K562 (cell line): ENCODE measurements around the gene ERAP2. TPM values are rescaled to one million over a fixed set of nuclear protein-coding genes. Genes with fewer than 3 reads are reported as not detected.

Experiments
- ATAC-seq: fragments of 200-7000 bp; cut with Tn5 transposase; 3 replicates; pipeline ENCODE4 v1.9.1; 2020; ENCODE audit warnings: moderate library complexity
- BruUV-seq: library from RNA; stranded (reverse); fragments of 400-500 nt; replicated peaks from 2 replicates; lab custom pipeline; 2021; lab: Mats Ljungman, UMichigan
- CTCF ChIA-PET: fragments of 300-600 bp; formaldehyde crosslinking; extraction: SDS; loops from one replicate; lab custom pipeline; 2021; ENCODE audit warnings: low intra/inter-chr PET ratio; lab: Yijun Ruan, JAX
- POLR2A ChIA-PET: fragments of 300-600, 350-650 bp; sonication (Branson Sonifier 250); formaldehyde crosslinking; extraction: SDS; loops from one replicate; lab custom pipeline; 2021; ENCODE audit warnings: antibody characterized with exemption, inconsistent platforms; lab: Yijun Ruan, JAX
- DNase-seq, 4 experiments: peaks; one replicate each; pipeline versions ENCODE4 v3.0.0 to v3.0.0-alpha.2; 2011 to 2018; ENCODE audit warnings: low spot score in 3 of 4, mixed read lengths in 3 of 4; ENCODE audit errors: extremely low read depth in 1 of 4
- FAIRE-seq: peaks from 2 replicates; lab custom pipeline; 2011; peaks lifted over from hg19 to GRCh38; lab: Jason Lieb, UNC
- H2AFZ ChIP-seq: 2 replicates; pipeline ENCODE4 v1.6.0; 2011; ENCODE audit warnings: low read depth, low read length, control low read depth, inconsistent platforms
- H3K27ac ChIP-seq: fragments of 200-600 bp; 3 replicates; pipeline ENCODE4 v1.8.0; 2011; ENCODE audit warnings: low read depth, mild to moderate bottlenecking, control low read depth, inconsistent platforms, low read length, moderate library complexity, mixed read lengths; ENCODE audit errors: extremely low read depth
- H3K27me3 ChIP-seq, 2 experiments: fragments of 300-600 bp in 1 of 2; 2 replicates in 1 of 2; 3 replicates in 1 of 2; pipeline versions ENCODE4 v1.6.0 to v1.8.0; 2011; ENCODE audit warnings: inconsistent platforms in 2 of 2, low read length in 2 of 2, mild to moderate bottlenecking in 1 of 2, mixed read lengths in 1 of 2, moderate library complexity in 1 of 2; ENCODE audit not compliant: control insufficient read depth in 2 of 2, insufficient read depth in 2 of 2
- H3K36me3 ChIP-seq: fragments of 300-600 bp; 3 replicates; pipeline ENCODE4 v1.8.0; 2011; ENCODE audit warnings: mild to moderate bottlenecking, low read length, inconsistent platforms; ENCODE audit not compliant: control insufficient read depth, insufficient read depth
- H3K4me1 ChIP-seq, 2 experiments: fragments of 200-600 bp in 1 of 2; replicated peaks in 1 of 2; 2 replicates in 1 of 2; 3 replicates in 1 of 2; pipeline versions ENCODE4 v1.5.1 to v1.8.0; 2011; ENCODE audit warnings: inconsistent platforms in 2 of 2, low read length in 2 of 2, mild to moderate bottlenecking in 1 of 2, mixed read lengths in 1 of 2, moderate library complexity in 1 of 2; ENCODE audit not compliant: control insufficient read depth in 2 of 2, insufficient read depth in 2 of 2
- H3K4me2 ChIP-seq: 2 replicates; pipeline ENCODE4 v1.6.1; 2011; ENCODE audit warnings: low read length, control low read depth, inconsistent platforms, mixed read lengths; ENCODE audit not compliant: insufficient read depth
- H3K4me3 ChIP-seq: fragments of 200-600 bp; sonication (generic), shearing (Covaris generic); 2 replicates; pipeline ENCODE4 v1.5.1; 2016; ENCODE audit warnings: control low read depth, inconsistent platforms
- H3K79me2 ChIP-seq: fragments of 200-600 bp; 3 replicates; pipeline ENCODE4 v1.8.0; 2011; ENCODE audit warnings: low read length, inconsistent platforms; ENCODE audit not compliant: control insufficient read depth, insufficient read depth
- H3K9ac ChIP-seq, 2 experiments: 2 replicates each; pipeline versions ENCODE4 v1.6.0 to v1.6.1; 2011; ENCODE audit warnings: low read depth in 2 of 2, low read length in 2 of 2, control low read depth in 1 of 2, inconsistent platforms in 1 of 2, mild to moderate bottlenecking in 1 of 2, mixed read lengths in 1 of 2; ENCODE audit not compliant: insufficient read depth in 1 of 2
- H3K9me1 ChIP-seq: one replicate; pipeline ENCODE4 v1.6.0; 2011; ENCODE audit warnings: inconsistent platforms, mild to moderate bottlenecking, low read length, moderate library complexity; ENCODE audit not compliant: control insufficient read depth, insufficient read depth
- H3K9me3 ChIP-seq: replicated peaks from 2 replicates; pipeline ENCODE4 v1.5.1; 2011; ENCODE audit warnings: low read depth, low read length, inconsistent platforms; ENCODE audit not compliant: control insufficient read depth, insufficient read depth
- H4K20me1 ChIP-seq: replicated peaks from 2 replicates; pipeline ENCODE4 v1.6.1; 2011; ENCODE audit warnings: low read length, inconsistent platforms, mixed read lengths; ENCODE audit not compliant: control insufficient read depth, insufficient read depth
- CBX3 ChIP-seq, 2 experiments: IDR thresholded peaks; 1 replicate in 1 of 2; 2 replicates in 1 of 2; pipeline ENCODE4 v1.6.1; 2012; ENCODE audit warnings: inconsistent platforms in 2 of 2, low read length in 2 of 2, borderline replicate concordance in 1 of 2, control low read depth in 1 of 2
- COPS2 ChIP-seq: fragments of 450-650 bp; conservative IDR thresholded peaks from 2 replicates; pipeline ENCODE4 v1.6.1; 2016; ENCODE audit warnings: mild to moderate bottlenecking, moderate library complexity
- GATAD2A ChIP-seq: fragments of 450-650 bp; IDR thresholded peaks from 2 replicates; pipeline ENCODE4 v1.6.1; 2017
- KLF16 ChIP-seq: IDR thresholded peaks from 2 replicates; pipeline ENCODE4 v1.6.1; 2016; ENCODE audit warnings: antibody characterized with exemption
- KLF6 ChIP-seq: fragments of 250-450 bp; sonication (Bioruptor Pico); IDR thresholded peaks from 2 replicates; pipeline ENCODE4 v1.4.0; 2020; ENCODE audit warnings: mild to moderate bottlenecking, moderate library complexity, borderline replicate concordance
- MCM2 ChIP-seq: fragments of 450-650 bp; IDR thresholded peaks from 2 replicates; pipeline ENCODE4 v1.6.1; 2017; ENCODE audit warnings: low read depth, mild to moderate bottlenecking
- MEIS2 ChIP-seq: fragments of 450-650 bp; IDR thresholded peaks from 2 replicates; pipeline ENCODE4 v1.6.1; 2014; ENCODE audit warnings: mild to moderate bottlenecking; ENCODE audit not compliant: partially characterized antibody
- NCOA4 ChIP-seq: fragments of 450-650 bp; IDR thresholded peaks from 2 replicates; pipeline ENCODE4 v1.6.1; 2018; ENCODE audit warnings: mild to moderate bottlenecking; ENCODE audit not compliant: partially characterized antibody
- POLR2B ChIP-seq: fragments of 450-650 bp; IDR thresholded peaks from 2 replicates; pipeline ENCODE4 v1.6.1; 2018; ENCODE audit warnings: low read depth; ENCODE audit not compliant: partially characterized antibody
- SIRT6 ChIP-seq: IDR thresholded peaks from one replicate; pipeline ENCODE4 v1.6.1; 2012; ENCODE audit warnings: low read depth, mild to moderate bottlenecking, control low read depth, inconsistent platforms, low read length, moderate library complexity
- ZFPM2 ChIP-seq: fragments of 250-450 bp; sonication (Bioruptor Pico); IDR thresholded peaks from 2 replicates; pipeline ENCODE4 v1.5.1; 2022; ENCODE audit warnings: mild to moderate bottlenecking
- ZNF133 ChIP-seq: fragments of 250-450 bp; sonication (Bioruptor Pico); IDR thresholded peaks from 2 replicates; pipeline ENCODE4 v1.4.0; 2020; ENCODE audit warnings: mild to moderate bottlenecking
- ZNF444 ChIP-seq: fragments of 250-450 bp; sonication (Bioruptor Pico); IDR thresholded peaks from 2 replicates; pipeline ENCODE4 v1.4.0; 2020; ENCODE audit warnings: mild to moderate bottlenecking, moderate library complexity
- WGBS: fragments of 100-300 bp; shearing (Covaris generic); methylation state at CpG from one replicate; pipeline ENCODE4 v1.1.6; 2016; ENCODE audit warnings: low coverage, mixed read lengths; ENCODE audit not compliant: insufficient coverage; ENCODE audit errors: missing lambda C conversion rate; 5-methylcytosine and 5-hydroxymethylcytosine counted together
- in situ Hi-C: fragments of 300-500 bp; cut with MboI; formaldehyde crosslinking; loops from 4 replicates; pipeline ENCODE4 v1.15.0; 2018; ENCODE audit warnings: inconsistent platforms, mixed read lengths
- intact Hi-C: fragments of 100-400 bp; cut with micrococcal nuclease; formaldehyde crosslinking; loops from 2 replicates; pipeline ENCODE4 v1.14.2; 2022
- polyA plus RNA-seq, 8 experiments: library from polyadenylated mRNA; depleted of rRNA in 4 of 8; stranded (reverse) in 5 of 8; unstranded in 3 of 8; fragments of >200 nt; fragmentation: Nextera tagmentation in 2 of 8; fragmentation: Illumina TruSeq in 1 of 8; extraction: Ambion mirVana in 2 of 8; extraction: Trizol in 1 of 8; gene quantifications; 2 replicates each; pipeline versions ENCODE4 v1.2.1 to v1.2.3, GENCODE V29; 2011 to 2014; ENCODE audit warnings: inconsistent platforms in 1 of 8, missing spikeins in 1 of 8
- total RNA-seq, 7 experiments: library from RNA; depleted of rRNA in 6 of 7; stranded (reverse); fragments of >200 nt in 6 of 7; fragmentation: Illumina TruSeq in 2 of 7; extraction: Trizol in 2 of 7; gene quantifications; 2 replicates each; pipeline versions ENCODE4 v1.2.1 to v1.2.3, GENCODE V29; 2011 to 2021; ENCODE audit warnings: low replicate concordance in 1 of 7
- TF ChIP-seq, protein P1 (sequence below): sonication (generic); IDR thresholded peaks from 2 replicates; pipeline ENCODE4 v1.6.1; 2016
- TF ChIP-seq, protein P2 (sequence below): fragments of 450-650 bp; formaldehyde crosslinking; IDR thresholded peaks from 2 replicates; pipeline ENCODE4 v1.4.0; 2020; ENCODE audit warnings: mild to moderate bottlenecking, moderate library complexity
- TF ChIP-seq, protein P3 (sequence below): fragments of 200-800 bp; sonication (Bioruptor generic); IDR thresholded peaks from 2 replicates; pipeline ENCODE4 v1.6.1; 2016; ENCODE audit warnings: missing genetic modification characterization, missing compliant biosample characterization
- TF ChIP-seq, protein P4 (sequence below): sonication (generic); formaldehyde crosslinking; IDR thresholded peaks from 2 replicates; pipeline ENCODE4 v1.9.0; 2022; ENCODE audit warnings: mild to moderate bottlenecking, missing genetic modification reagents

Gene ERAP2
- total and polyA plus RNA-seq, 9 of the 15 experiments (the other 6 are each of a cell fraction or from before 2014, with no cell fraction given): 0.93 to 4.0 (median 2.1) TPM

DNA sequence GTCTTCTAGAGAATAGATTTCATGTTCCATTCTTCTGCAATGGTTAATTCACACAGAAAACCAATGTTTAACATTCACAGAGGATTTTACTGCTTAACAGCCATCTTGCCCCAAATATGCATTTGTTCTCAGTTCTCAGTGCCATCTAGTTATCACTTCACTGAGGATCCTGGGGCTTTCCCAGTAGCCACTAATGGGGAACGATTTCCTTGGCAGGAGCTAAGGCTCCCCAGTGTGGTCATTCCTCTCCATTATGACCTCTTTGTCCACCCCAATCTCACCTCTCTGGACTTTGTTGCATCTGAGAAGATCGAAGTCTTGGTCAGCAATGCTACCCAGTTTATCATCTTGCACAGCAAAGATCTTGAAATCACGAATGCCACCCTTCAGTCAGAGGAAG, 3.4 kb downstream of the ERAP2 start:
- intact Hi-C loops (no loop called here), in situ Hi-C loops (loop anchor here (5.0 kb wide), 1 partner anchor 283 kb away; no protein-coding TSS in a partner anchor)
- no peaks in the 10 kb centered on the region for H4K20me1 ChIP-seq
- no TSS peak for BruUV-seq
- no peak overlapping the region for H3K4me2 ChIP-seq
- TF ChIP-seq ZNF444 (CRISPR knock-in tag) (no peak), KLF6 (CRISPR knock-in tag) (no peak), MCM2 (no peak), POLR2B (no peak), COPS2 (no peak), SIRT6 (no peak), GATAD2A (no peak), ZNF133 (CRISPR knock-in tag) (no peak), KLF16 (no peak), CBX3 (IDR thresholded peaks at IDR 0.05; ENCODE audit: borderline replicate concordance in 1 of 2, low read length in 2 of 2) (no peak), ZFPM2 (CRISPR knock-in tag) (no peak), MEIS2 (no peak), NCOA4 (no peak)
- TF ChIP-seq, protein P1, sequence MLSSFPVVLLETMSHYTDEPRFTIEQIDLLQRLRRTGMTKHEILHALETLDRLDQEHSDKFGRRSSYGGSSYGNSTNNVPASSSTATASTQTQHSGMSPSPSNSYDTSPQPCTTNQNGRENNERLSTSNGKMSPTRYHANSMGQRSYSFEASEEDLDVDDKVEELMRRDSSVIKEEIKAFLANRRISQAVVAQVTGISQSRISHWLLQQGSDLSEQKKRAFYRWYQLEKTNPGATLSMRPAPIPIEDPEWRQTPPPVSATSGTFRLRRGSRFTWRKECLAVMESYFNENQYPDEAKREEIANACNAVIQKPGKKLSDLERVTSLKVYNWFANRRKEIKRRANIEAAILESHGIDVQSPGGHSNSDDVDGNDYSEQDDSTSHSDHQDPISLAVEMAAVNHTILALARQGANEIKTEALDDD: no peak
- TF ChIP-seq, protein P2, sequence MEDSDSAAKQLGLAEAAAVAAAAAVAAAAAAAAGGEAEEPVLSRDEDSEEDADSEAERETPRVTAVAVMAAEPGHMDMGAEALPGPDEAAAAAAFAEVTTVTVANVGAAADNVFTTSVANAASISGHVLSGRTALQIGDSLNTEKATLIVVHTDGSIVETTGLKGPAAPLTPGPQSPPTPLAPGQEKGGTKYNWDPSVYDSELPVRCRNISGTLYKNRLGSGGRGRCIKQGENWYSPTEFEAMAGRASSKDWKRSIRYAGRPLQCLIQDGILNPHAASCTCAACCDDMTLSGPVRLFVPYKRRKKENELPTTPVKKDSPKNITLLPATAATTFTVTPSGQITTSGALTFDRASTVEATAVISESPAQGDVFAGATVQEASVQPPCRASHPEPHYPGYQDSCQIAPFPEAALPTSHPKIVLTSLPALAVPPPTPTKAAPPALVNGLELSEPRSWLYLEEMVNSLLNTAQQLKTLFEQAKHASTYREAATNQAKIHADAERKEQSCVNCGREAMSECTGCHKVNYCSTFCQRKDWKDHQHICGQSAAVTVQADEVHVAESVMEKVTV (CRISPR knock-in tag): no peak
- TF ChIP-seq, protein P3, sequence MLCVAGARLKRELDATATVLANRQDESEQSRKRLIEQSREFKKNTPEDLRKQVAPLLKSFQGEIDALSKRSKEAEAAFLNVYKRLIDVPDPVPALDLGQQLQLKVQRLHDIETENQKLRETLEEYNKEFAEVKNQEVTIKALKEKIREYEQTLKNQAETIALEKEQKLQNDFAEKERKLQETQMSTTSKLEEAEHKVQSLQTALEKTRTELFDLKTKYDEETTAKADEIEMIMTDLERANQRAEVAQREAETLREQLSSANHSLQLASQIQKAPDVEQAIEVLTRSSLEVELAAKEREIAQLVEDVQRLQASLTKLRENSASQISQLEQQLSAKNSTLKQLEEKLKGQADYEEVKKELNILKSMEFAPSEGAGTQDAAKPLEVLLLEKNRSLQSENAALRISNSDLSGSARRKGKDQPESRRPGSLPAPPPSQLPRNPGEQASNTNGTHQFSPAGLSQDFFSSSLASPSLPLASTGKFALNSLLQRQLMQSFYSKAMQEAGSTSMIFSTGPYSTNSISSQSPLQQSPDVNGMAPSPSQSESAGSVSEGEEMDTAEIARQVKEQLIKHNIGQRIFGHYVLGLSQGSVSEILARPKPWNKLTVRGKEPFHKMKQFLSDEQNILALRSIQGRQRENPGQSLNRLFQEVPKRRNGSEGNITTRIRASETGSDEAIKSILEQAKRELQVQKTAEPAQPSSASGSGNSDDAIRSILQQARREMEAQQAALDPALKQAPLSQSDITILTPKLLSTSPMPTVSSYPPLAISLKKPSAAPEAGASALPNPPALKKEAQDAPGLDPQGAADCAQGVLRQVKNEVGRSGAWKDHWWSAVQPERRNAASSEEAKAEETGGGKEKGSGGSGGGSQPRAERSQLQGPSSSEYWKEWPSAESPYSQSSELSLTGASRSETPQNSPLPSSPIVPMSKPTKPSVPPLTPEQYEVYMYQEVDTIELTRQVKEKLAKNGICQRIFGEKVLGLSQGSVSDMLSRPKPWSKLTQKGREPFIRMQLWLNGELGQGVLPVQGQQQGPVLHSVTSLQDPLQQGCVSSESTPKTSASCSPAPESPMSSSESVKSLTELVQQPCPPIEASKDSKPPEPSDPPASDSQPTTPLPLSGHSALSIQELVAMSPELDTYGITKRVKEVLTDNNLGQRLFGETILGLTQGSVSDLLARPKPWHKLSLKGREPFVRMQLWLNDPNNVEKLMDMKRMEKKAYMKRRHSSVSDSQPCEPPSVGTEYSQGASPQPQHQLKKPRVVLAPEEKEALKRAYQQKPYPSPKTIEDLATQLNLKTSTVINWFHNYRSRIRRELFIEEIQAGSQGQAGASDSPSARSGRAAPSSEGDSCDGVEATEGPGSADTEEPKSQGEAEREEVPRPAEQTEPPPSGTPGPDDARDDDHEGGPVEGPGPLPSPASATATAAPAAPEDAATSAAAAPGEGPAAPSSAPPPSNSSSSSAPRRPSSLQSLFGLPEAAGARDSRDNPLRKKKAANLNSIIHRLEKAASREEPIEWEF (CRISPR knock-in tag): no peak
- TF ChIP-seq, protein P4, sequence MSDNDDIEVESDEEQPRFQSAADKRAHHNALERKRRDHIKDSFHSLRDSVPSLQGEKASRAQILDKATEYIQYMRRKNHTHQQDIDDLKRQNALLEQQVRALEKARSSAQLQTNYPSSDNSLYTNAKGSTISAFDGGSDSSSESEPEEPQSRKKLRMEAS (CRISPR knock-in tag): no peak
- H3K9ac ChIP-seq: no peak overlapping the region
- no peaks in the 10 kb centered on the region for H3K36me3 ChIP-seq
- H3K4me3 ChIP-seq: no peak overlapping the region
- peaks cover 0 to 25% of the 10 kb centered on the region in 2 experiments; a peak in 3 of 5 replicates for H3K4me1 ChIP-seq
- H3K9me3 ChIP-seq: no peaks in the 10 kb centered on the region
- no peak for ATAC-seq
- no peak overlapping the region for H2AFZ ChIP-seq
- no peak for FAIRE-seq
- no peak for DNase-seq
- H3K27ac ChIP-seq: no peak overlapping the region
- no peaks in the 10 kb centered on the region for H3K79me2 ChIP-seq
- POLR2A ChIA-PET: no interaction called here
- WGBS: 53% methylated on average over 3 of the region's 3 CpGs
- H3K9me1 ChIP-seq: no peaks in the 10 kb centered on the region
- no peaks in the 10 kb centered on the region for H3K27me3 ChIP-seq
- CTCF ChIA-PET: no interaction called here
